Mucosa of descending colon (tissue), 3 donors: ENCODE results near the gene MCOLN1. TPM values are rescaled to one million over a fixed set of nuclear protein-coding genes. Genes with fewer than 3 reads are reported as not detected.
"Not testable (repeated sequence)": the region's sequence is repeated elsewhere in the genome, so short reads cannot be mapped to it uniquely, and the experiment has no call there.

Source experiments
- ATAC-seq: fragments of 200-7000 bp; cut with Tn5 transposase; one replicate; pipeline ENCODE4 v1.9.1; 2020; ENCODE audit warnings: mild to moderate bottlenecking, moderate library complexity
- DNase-seq, 3 donors: peaks; one replicate each; pipeline ENCODE4 v3.0.0-alpha.2; 2020
- H3K36me3 ChIP-seq: fragments of 200-600 bp; one replicate; pipeline ENCODE4 v1.8.0; 2021; ENCODE audit warnings: low read depth, mild to moderate bottlenecking
- H3K4me1 ChIP-seq: fragments of 200-600 bp; one replicate; pipeline ENCODE4 v1.8.0; 2021; ENCODE audit warnings: low read depth, mild to moderate bottlenecking
- H3K4me3 ChIP-seq: fragments of 200-600 bp; one replicate; pipeline ENCODE4 v1.8.0; 2021; ENCODE audit warnings: mild to moderate bottlenecking
- H3K9me3 ChIP-seq: fragments of 200-600 bp; one replicate; pipeline ENCODE4 v1.8.0; 2021; ENCODE audit warnings: mild to moderate bottlenecking
- intact Hi-C, 2 donors: fragments of 100-400 bp; cut with DNase I in 1 of 2; cut with micrococcal nuclease in 1 of 2; formaldehyde crosslinking; loops; one replicate each; pipeline versions ENCODE4 v1.11.0 to v1.11.1; 2022; cut with DNase I, micrococcal nuclease
- total RNA-seq, 3 donors: library from RNA; stranded (reverse); fragmentation: NEBNext Ultra II Directional in 2 of 3; extraction: Animal tissue kit (Norgen Biotek cat#: 25700) in 2 of 3; gene quantifications; one replicate each; pipeline versions ENCODE4 v1.2.1 to v1.2.4, GENCODE V29; 2021 to 2023
- TF ChIP-seq, protein P1 (sequence below): fragments of 200-600 bp; IDR thresholded peaks from one replicate; pipeline ENCODE4 v1.8.0; 2022; ENCODE audit warnings: antibody characterized with exemption, mild to moderate bottlenecking
- donor health status: DM: no; HTN: no; CAD: no; lungs with moderate emphysema.
- donor health status: DM: no; HTN: no; CAD: no.
- donor health status: DM: no; HTN: yes; CAD: no.

Gene MCOLN1
- total RNA-seq, 3 donors from 2014 or later: 29.5 to 40.1 (median 31.7) TPM

DNA sequence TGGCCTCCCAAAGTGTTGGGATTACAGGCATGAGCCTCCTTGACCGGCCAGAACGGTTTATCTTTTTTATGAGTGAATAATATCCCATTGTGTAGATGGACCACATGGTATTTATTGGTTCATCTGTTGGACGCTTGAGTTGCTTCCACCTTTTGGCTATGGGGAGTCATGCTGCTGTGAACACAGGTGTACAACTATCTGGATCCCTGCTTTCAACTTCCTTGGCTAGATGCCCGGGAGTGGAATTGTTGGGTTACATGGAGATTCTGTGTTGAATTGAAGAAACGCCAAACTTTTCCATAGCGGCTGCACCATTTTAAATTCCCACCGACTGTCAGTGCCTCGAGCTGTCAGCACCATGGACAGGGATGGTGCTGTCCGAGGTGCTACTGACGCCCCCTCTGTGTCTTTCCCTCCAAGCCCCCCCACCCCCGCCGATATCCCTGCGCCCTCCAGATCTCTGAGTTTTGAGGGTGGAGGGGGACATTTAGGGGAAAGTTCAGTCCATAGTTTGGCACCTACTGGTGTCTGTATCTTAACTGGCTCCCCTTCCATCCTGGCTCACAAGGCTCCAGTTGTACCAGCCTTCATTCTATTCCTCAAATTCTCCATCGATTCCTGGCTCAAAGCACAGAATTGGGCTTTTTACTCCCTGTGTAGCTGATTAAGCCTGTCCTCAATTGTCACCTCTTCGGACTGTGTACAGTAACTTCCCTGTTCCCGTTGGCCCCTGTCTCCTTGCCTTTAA is 40.4 kb downstream of the MCOLN1 start:
- H3K4me1 ChIP-seq: no peaks in the 10 kb centered on the region
- TF ChIP-seq, protein P1, sequence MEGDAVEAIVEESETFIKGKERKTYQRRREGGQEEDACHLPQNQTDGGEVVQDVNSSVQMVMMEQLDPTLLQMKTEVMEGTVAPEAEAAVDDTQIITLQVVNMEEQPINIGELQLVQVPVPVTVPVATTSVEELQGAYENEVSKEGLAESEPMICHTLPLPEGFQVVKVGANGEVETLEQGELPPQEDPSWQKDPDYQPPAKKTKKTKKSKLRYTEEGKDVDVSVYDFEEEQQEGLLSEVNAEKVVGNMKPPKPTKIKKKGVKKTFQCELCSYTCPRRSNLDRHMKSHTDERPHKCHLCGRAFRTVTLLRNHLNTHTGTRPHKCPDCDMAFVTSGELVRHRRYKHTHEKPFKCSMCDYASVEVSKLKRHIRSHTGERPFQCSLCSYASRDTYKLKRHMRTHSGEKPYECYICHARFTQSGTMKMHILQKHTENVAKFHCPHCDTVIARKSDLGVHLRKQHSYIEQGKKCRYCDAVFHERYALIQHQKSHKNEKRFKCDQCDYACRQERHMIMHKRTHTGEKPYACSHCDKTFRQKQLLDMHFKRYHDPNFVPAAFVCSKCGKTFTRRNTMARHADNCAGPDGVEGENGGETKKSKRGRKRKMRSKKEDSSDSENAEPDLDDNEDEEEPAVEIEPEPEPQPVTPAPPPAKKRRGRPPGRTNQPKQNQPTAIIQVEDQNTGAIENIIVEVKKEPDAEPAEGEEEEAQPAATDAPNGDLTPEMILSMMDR: no peak
- ATAC-seq (no peak), DNase-seq (no peak)
- H3K4me3 ChIP-seq: no peak overlapping the region
- no peaks in the 10 kb centered on the region for H3K36me3 ChIP-seq
- intact Hi-C loops: no loop called here
- no peaks in the 10 kb centered on the region for H3K9me3 ChIP-seq

DNA sequence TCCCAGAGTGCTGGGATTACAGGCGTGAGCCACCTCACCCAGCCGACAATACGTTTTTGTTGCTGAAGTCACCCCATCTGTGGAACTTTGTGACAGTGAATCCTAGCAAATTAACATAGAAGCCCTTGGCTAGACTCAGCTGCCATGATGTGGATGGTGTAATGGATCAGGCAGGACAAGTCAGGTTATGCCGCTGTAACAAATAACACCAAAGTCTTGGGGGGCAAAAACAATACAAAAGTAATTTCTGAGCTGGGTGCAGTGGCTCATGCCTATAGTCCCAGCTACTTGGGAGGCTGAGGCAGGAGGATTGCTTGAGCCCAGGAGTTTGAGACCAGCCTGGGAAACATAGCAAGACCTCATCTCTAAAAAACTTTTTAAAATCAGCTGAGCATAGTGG is 42.4 kb downstream of the MCOLN1 start:
- ATAC-seq (no peak), DNase-seq (no peak)
- intact Hi-C loops: loop anchor here in 1 of 2 donors (5.0 kb wide), 1 partner anchor 117 kb away; the partner anchor contains the start of gene TRAPPC5
- H3K9me3 ChIP-seq: no peaks in the 10 kb centered on the region
- TF ChIP-seq, protein P1: no peak
- no peak overlapping the region for H3K4me3 ChIP-seq
- no peaks in the 10 kb centered on the region for H3K4me1 ChIP-seq
- H3K36me3 ChIP-seq: no peaks in the 10 kb centered on the region

DNA sequence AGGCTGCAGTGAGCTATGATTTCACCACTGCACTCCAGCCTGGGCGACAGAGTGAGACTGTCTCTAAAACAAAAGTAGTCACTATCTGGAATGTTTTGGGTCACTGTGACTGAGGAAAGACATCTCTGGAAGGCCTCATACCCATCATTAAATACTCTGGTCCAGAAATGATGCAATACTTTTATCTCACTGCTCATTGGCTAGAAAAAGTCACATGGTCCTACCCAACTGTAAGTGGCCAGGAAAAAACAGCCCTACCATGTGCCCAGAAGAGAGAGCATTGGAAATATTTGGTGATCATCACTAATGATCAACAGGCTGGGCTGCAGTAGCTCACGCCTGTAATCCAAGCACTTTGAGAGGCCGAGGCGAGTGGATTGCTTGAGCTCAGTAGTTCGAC is 42.9 kb downstream of the MCOLN1 start:
- no peaks in the 10 kb centered on the region for H3K9me3 ChIP-seq
- ATAC-seq (no peak), DNase-seq (no peak)
- H3K4me1 ChIP-seq: no peaks in the 10 kb centered on the region
- intact Hi-C loops: loop anchor here in 1 of 2 donors (5.0 kb wide), 1 partner anchor 117 kb away; the partner anchor contains the start of gene TRAPPC5
- no peak overlapping the region for H3K4me3 ChIP-seq
- TF ChIP-seq, protein P1: no peak
- H3K36me3 ChIP-seq: no peaks in the 10 kb centered on the region

DNA sequence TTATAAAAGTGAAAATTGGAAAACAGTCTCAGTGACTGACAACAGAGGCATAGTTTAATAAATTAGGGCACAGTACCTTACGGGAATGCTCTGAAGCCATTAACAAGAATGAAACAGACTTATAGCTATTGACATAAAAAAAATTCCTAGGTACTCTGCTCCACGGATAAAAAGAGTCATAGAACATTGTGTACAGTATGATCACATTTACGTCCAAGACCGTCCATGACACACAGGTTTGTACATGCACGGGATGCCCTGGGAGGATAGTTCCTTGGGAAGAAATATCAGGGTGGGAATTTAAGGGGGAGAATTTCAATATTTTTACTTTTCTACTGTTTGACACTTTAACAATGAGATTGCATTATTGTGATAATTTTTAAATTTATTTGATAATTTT is 48.3 kb downstream of the MCOLN1 start:
- ATAC-seq (no peak), DNase-seq (no peak)
- Histone ChIP-seq H3K4me1 (no peaks in the 10 kb centered on the region), H3K4me3 (no peak overlapping the region), H3K36me3 (no peaks in the 10 kb centered on the region), H3K9me3 (no peaks in the 10 kb centered on the region)
- intact Hi-C loops: no loop called here
- TF ChIP-seq, protein P1: no peak

DNA sequence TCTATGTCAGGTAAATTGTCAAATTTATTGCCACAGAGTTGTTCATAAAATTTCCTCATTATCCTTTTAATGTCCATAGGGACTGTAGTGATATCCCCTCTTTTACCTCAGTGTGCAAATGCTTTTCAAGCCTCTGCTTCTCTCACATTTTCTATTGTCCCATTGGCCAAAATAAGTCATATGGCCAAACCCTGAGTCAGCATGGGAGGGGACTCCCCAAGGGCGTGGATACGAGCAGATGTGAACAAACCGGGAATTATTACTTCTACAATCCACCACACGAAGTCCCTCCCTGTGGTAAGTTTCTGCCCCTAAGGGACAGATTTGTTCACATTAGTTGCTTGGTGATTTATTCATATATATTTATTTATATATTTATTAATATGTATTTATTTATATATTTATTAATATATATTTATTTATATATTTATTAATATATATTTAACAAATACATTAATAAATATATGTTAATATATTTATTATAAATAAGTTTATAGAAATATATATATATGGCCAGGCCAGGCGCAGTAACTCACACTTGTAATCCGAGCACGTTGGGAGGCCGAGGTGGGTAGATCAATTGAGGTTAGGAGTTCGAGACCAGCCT is 53.1 kb downstream of the MCOLN1 start:
- Histone ChIP-seq H3K9me3 (no peaks in the 10 kb centered on the region), H3K36me3 (no peaks in the 10 kb centered on the region), H3K4me1 (no peaks in the 10 kb centered on the region), H3K4me3 (no peak overlapping the region)
- DNase-seq (no peak), ATAC-seq (peak; percentile 64)
- TF ChIP-seq, protein P1: no peak
- intact Hi-C loops: no loop called here

DNA sequence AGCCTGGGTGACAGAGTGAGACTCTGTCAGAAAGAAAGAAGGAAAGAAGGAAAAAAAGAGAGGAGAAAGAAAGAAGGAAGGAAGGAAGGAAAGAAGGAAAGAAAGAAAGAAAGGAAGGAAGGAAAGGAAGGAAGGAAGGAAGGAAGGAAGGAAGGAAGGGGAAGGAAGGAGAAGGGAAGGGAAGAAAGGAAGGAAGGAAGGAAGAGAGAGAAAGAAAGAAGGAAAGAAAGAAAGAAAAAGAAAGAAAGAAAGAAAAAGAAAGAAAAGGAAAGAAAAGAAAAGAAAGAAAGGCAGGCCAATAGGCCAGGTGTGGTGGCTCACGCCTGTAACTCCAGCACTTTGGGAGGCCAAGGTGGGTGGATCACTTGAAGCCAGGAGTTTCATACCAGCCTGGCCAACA is 55.0 kb downstream of the MCOLN1 start:
- DNase-seq, H3K4me1 ChIP-seq, intact Hi-C loops, H3K36me3 ChIP-seq, ATAC-seq, H3K9me3 ChIP-seq, H3K4me3 ChIP-seq: not testable (repeated sequence)
